Colonic mucosa (tissue), 4 donors: ENCODE data around the gene RPS3. TPM values are rescaled to one million over a fixed set of nuclear protein-coding genes. Genes with fewer than 3 reads are reported as not detected.
"Not testable (repeated sequence)": the region's sequence is repeated elsewhere in the genome, so short reads cannot be mapped to it uniquely, and the experiment has no call there.

Experiments
- DNase-seq: peaks from one replicate; pipeline ENCODE4 v3.0.0-alpha.2; 2020
- H3K27ac ChIP-seq: fragments of 200-600 bp; one replicate; pipeline ENCODE4 v1.8.0; 2021
- H3K27me3 ChIP-seq: fragments of 200-600 bp; one replicate; pipeline ENCODE4 v1.8.0; 2021
- H3K36me3 ChIP-seq: fragments of 200-600 bp; one replicate; pipeline ENCODE4 v1.8.0; 2021
- H3K4me1 ChIP-seq: fragments of 200-600 bp; one replicate; pipeline ENCODE4 v1.8.0; 2021; ENCODE audit warnings: mild to moderate bottlenecking
- H3K4me3 ChIP-seq: fragments of 200-600 bp; one replicate; pipeline ENCODE4 v1.8.0; 2021
- H3K9ac ChIP-seq, 2 donors: one replicate each; pipeline ENCODE4 v1.7.0; 2013; ENCODE audit warnings: control low read depth in 2 of 2, low read depth in 2 of 2, low read length in 2 of 2
- H3K9me3 ChIP-seq: fragments of 200-600 bp; one replicate; pipeline ENCODE4 v1.8.0; 2021
- CTCF ChIP-seq: fragments of 200-600 bp; IDR thresholded peaks from one replicate; pipeline ENCODE4 v1.8.0; 2022; ENCODE audit warnings: antibody characterized with exemption, mild to moderate bottlenecking
- intact Hi-C: fragments of 100-400 bp; cut with DNase I; formaldehyde crosslinking; loops from one replicate; pipeline ENCODE4 v1.14.1; 2022
- total RNA-seq, 2 donors: library from RNA; stranded (reverse); fragmentation: NEBNext Ultra II Directional in 1 of 2; extraction: Animal tissue kit (Norgen Biotek cat#: 25700) in 1 of 2; gene quantifications; one replicate each; pipeline ENCODE4 v1.2.1, GENCODE V29; 2021
- donor health status: healthy.
- donor health status: DM: no; HTN: no; CAD: no.
- donor health status: DM: no; HTN: no; CAD: no.

RPS3 gene
- total RNA-seq, 2 donors from 2014 or later = 2,133 to 2,596 TPM

DNA sequence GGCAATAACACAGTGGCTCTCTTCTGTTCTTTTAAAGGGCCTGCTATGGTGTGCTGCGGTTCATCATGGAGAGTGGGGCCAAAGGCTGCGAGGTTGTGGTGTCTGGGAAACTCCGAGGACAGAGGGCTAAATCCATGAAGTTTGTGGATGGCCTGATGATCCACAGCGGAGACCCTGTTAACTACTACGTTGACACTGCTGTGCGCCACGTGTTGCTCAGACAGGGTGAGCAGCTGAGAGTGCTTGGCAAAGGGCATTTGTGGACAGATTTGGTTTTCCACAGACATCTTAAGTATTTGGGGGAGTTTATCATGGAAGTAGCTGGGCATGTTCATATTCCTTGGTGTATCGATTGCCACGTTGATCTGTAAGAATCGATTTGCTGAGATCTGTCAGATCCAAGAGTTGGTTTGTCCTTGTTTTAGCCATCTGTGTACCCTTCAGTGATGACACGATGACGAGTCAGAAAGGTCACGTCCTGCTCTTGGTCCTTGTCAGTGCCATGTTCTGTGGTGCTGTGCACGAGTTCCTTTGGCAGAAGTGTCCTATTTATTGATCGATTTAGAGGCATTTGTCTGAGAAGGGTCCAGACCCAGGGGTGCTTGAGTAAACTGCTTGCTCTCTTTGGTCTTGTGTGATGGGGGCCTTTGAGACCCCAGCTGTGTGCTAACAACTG, 4.8 kb downstream of the RPS3 start:
- no peak for TF ChIP-seq CTCF
- intact Hi-C loops = no loop called here
- H3K27ac ChIP-seq = no peak overlapping the region

DNA sequence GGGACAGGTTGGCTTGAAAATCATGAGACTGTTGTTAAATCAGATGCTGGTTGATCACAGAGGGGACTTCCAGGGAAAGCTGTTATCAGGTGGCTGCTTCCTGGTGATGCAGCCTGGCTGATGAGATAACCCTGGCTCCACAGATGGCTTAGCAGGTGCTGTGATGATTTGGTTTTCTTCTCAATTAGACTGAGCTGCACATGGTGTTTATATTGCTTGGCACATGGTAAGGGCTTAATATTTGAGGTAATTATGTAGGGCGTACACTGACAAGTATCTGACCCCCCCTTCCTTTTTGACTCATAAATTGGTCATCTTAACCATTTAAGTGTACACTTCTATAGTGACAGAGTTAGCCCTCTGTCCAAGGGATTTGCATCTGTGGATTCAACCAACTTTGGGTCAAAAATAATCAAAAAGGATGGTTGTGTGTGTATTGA, 7.0 kb downstream of the RPS3 start:
- H3K27me3 ChIP-seq = no peaks in the 10 kb centered on the region
- H3K4me3 ChIP-seq = no peak overlapping the region
- H3K4me1 ChIP-seq = peaks cover 5% of the 10 kb centered on the region
- H3K36me3 ChIP-seq = peaks cover 25% of the 10 kb centered on the region
- no peak for DNase-seq
- intact Hi-C loops = no loop called here
- H3K27ac ChIP-seq = no peak overlapping the region
- no peak for TF ChIP-seq CTCF
- no peaks in the 10 kb centered on the region for H3K9me3 ChIP-seq
- no peak overlapping the region for H3K9ac ChIP-seq

More for the DNA sequence above, 4.8 kb downstream of the RPS3 start:
- no peaks in the 10 kb centered on the region for H3K27me3 ChIP-seq
- peaks cover 25% of the 10 kb centered on the region for H3K36me3 ChIP-seq
- H3K9me3 ChIP-seq = no peaks in the 10 kb centered on the region
- DNase-seq = no peak
- H3K4me3 ChIP-seq = no peak overlapping the region
- no peak overlapping the region for H3K9ac ChIP-seq
- H3K4me1 ChIP-seq = peaks cover 6% of the 10 kb centered on the region

- peaks cover 22% of the 10 kb centered on the region for H3K36me3 ChIP-seq
- intact Hi-C loops = no loop called here
- no peaks in the 10 kb centered on the region for H3K4me1 ChIP-seq
- no peak overlapping the region for H3K4me3 ChIP-seq
- TF ChIP-seq CTCF = no peak
- H3K27ac ChIP-seq = no peak overlapping the region
- no peak overlapping the region for H3K9ac ChIP-seq
- no peak for DNase-seq
- no peaks in the 10 kb centered on the region for H3K27me3 ChIP-seq
- no peaks in the 10 kb centered on the region for H3K9me3 ChIP-seq
These were observed 9.6 kb downstream of the RPS3 start for GRCh38 chr11:75408957-75409219.

DNA sequence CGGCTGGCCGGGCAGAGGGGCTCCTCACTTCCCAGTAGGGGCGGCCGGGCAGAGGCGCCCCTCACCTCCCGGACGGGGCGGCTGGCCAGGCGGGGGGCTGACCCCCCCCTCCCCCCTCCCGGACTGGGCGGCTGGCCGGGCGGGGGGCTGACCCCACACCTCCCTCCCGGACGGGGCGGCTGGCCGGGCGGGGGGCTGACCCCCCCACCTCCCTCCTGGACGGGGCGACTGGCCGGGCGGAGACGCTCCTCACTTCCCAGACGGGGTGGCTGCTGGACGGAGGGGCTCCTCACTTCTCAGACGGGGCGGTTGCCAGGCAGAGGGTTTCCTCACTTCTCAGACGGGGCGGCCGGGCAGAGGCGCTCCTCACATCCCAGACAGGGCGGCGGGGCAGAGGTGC, 10.7 kb downstream of the RPS3 start:
- H3K4me1 ChIP-seq, H3K27ac ChIP-seq, intact Hi-C loops, H3K9ac ChIP-seq, DNase-seq, H3K9me3 ChIP-seq, H3K4me3 ChIP-seq, H3K27me3 ChIP-seq: not testable (repeated sequence)
- peaks cover 11% of the 10 kb centered on the region for H3K36me3 ChIP-seq

GRCh38 chr11:75413146-75413545, 13.8 kb downstream of the RPS3 start:
- H3K9ac ChIP-seq, H3K27ac ChIP-seq, H3K27me3 ChIP-seq, H3K4me3 ChIP-seq, H3K36me3 ChIP-seq, DNase-seq, H3K4me1 ChIP-seq, intact Hi-C loops, H3K9me3 ChIP-seq: not testable (repeated sequence)

GRCh38 chr11:75413864-75414263, 14.5 kb downstream of the RPS3 start:
- H3K4me1 ChIP-seq = no peaks in the 10 kb centered on the region
- no peak for TF ChIP-seq CTCF
- no peak overlapping the region for H3K4me3 ChIP-seq
- no peak for DNase-seq
- no peak overlapping the region for H3K27ac ChIP-seq
- no peaks in the 10 kb centered on the region for H3K27me3 ChIP-seq
- intact Hi-C loops = no loop called here
- no peaks in the 10 kb centered on the region for H3K9me3 ChIP-seq
- no peaks in the 10 kb centered on the region for H3K36me3 ChIP-seq
- no peak overlapping the region for H3K9ac ChIP-seq
